Mucosa of stomach (tissue), 1 donor: ENCODE results near the gene SULT6B1.

Source experiments
- H3K27me3 ChIP-seq: one replicate; pipeline ENCODE4 v1.7.0; 2013; ENCODE audit warnings: mild to moderate bottlenecking, low read length; ENCODE audit not compliant: control insufficient read depth, insufficient read depth
- H3K36me3 ChIP-seq: one replicate; pipeline ENCODE4 v1.7.0; 2013; ENCODE audit warnings: low read length; ENCODE audit not compliant: control insufficient read depth, insufficient read depth
- H3K4me1 ChIP-seq: one replicate; pipeline ENCODE4 v1.7.0; 2013; ENCODE audit warnings: mild to moderate bottlenecking, low read length; ENCODE audit not compliant: control insufficient read depth, insufficient read depth
- H3K4me3 ChIP-seq: one replicate; pipeline ENCODE4 v1.7.0; 2013; ENCODE audit warnings: low read length
- H3K9ac ChIP-seq: one replicate; pipeline ENCODE4 v1.7.0; 2013; ENCODE audit warnings: mild to moderate bottlenecking, low read length, moderate library complexity
- H3K9me3 ChIP-seq: one replicate; pipeline ENCODE4 v1.7.0; 2013; ENCODE audit warnings: mild to moderate bottlenecking, low read length, moderate library complexity; ENCODE audit not compliant: control insufficient read depth
- donor health status: Pancreatic carcinoma.

The SULT6B1 gene

GRCh38 chr2:37191253-37191652, 2.8 kb upstream of the SULT6B1 start:
- Histone ChIP-seq H3K9ac (no peak overlapping the region), H3K9me3 (no peaks in the 10 kb centered on the region), H3K4me1 (no peaks in the 10 kb centered on the region), H3K36me3 (no peaks in the 10 kb centered on the region), H3K4me3 (no peak overlapping the region), H3K27me3 (no peaks in the 10 kb centered on the region)

- no peak overlapping the region for H3K9ac ChIP-seq
Measured at GRCh38 chr2:37190290-37190689, 1.8 kb upstream of the SULT6B1 start.

GRCh38 chr2:37189452-37190153, 1.1 kb upstream of the SULT6B1 start:
- Histone ChIP-seq H3K4me3 (no peak overlapping the region), H3K27me3 (no peaks in the 10 kb centered on the region), H3K9me3 (no peaks in the 10 kb centered on the region), H3K9ac (no peak overlapping the region), H3K4me1 (no peaks in the 10 kb centered on the region), H3K36me3 (no peaks in the 10 kb centered on the region)

More at GRCh38 chr2:37190290-37190689, 1.8 kb upstream of the SULT6B1 start:
- Histone ChIP-seq H3K4me3 (no peak overlapping the region), H3K4me1 (no peaks in the 10 kb centered on the region), H3K27me3 (no peaks in the 10 kb centered on the region), H3K9me3 (no peaks in the 10 kb centered on the region), H3K36me3 (no peaks in the 10 kb centered on the region)

GRCh38 chr2:37181726-37182684, 6.5 kb downstream of the SULT6B1 start:
- no peak overlapping the region for H3K9ac ChIP-seq
- H3K36me3 ChIP-seq: no peaks in the 10 kb centered on the region
- H3K4me3 ChIP-seq: no peak overlapping the region
- no peaks in the 10 kb centered on the region for H3K9me3 ChIP-seq
- H3K4me1 ChIP-seq: no peaks in the 10 kb centered on the region
- H3K27me3 ChIP-seq: no peaks in the 10 kb centered on the region

- Histone ChIP-seq H3K9ac (no peak overlapping the region), H3K27me3 (no peaks in the 10 kb centered on the region), H3K4me1 (no peaks in the 10 kb centered on the region), H3K4me3 (no peak overlapping the region), H3K36me3 (no peaks in the 10 kb centered on the region), H3K9me3 (no peaks in the 10 kb centered on the region)
Measured at GRCh38 chr2:37180640-37181039, 7.8 kb downstream of the SULT6B1 start.

- no peak overlapping the region for H3K9ac ChIP-seq
- no peaks in the 10 kb centered on the region for H3K27me3 ChIP-seq
- no peaks in the 10 kb centered on the region for H3K4me1 ChIP-seq
- no peaks in the 10 kb centered on the region for H3K9me3 ChIP-seq
- H3K4me3 ChIP-seq: no peak overlapping the region
- no peaks in the 10 kb centered on the region for H3K36me3 ChIP-seq
Measured at GRCh38 chr2:37180006-37180639, 8.3 kb downstream of the SULT6B1 start.

GRCh38 chr2:37173741-37174140, 14.7 kb downstream of the SULT6B1 start:
- Histone ChIP-seq H3K9ac (no peak overlapping the region), H3K36me3 (no peaks in the 10 kb centered on the region), H3K27me3 (no peaks in the 10 kb centered on the region), H3K4me3 (no peak overlapping the region), H3K9me3 (no peaks in the 10 kb centered on the region), H3K4me1 (no peaks in the 10 kb centered on the region)

DNA sequence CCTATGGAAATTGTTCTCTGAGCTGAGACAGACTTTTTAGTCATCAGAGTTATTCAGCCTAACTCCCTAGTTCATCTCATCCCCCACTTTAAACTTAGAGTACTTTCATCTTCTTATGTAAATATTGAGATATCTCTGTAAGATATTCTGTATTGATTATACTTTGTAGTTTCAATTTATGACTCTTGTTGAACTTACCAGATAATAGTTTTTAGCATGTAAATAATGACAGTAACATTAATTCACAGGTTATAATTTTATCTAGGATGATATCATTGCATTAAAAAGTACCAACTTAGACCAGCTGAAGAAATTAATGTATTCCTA, 16.9 kb downstream of the SULT6B1 start:
- no peaks in the 10 kb centered on the region for H3K9me3 ChIP-seq
- H3K36me3 ChIP-seq: no peaks in the 10 kb centered on the region
- no peak overlapping the region for H3K4me3 ChIP-seq
- no peak overlapping the region for H3K9ac ChIP-seq
- peaks cover 5% of the 10 kb centered on the region for H3K4me1 ChIP-seq
- no peaks in the 10 kb centered on the region for H3K27me3 ChIP-seq

GRCh38 chr2:37168217-37168981, 20.1 kb downstream of the SULT6B1 start:
- H3K27me3 ChIP-seq: no peaks in the 10 kb centered on the region

GRCh38 chr2:37167636-37168180, 20.8 kb downstream of the SULT6B1 start:
- Histone ChIP-seq H3K4me1 (peaks cover 5% of the 10 kb centered on the region), H3K4me3 (no peak overlapping the region), H3K27me3 (no peaks in the 10 kb centered on the region), H3K9ac (peak overlapping the region; percentile 58), H3K36me3 (no peaks in the 10 kb centered on the region), H3K9me3 (no peaks in the 10 kb centered on the region)

More at GRCh38 chr2:37168217-37168981, 20.1 kb downstream of the SULT6B1 start:
- no peaks in the 10 kb centered on the region for H3K9me3 ChIP-seq
- no peaks in the 10 kb centered on the region for H3K36me3 ChIP-seq
- peak overlapping the region; percentile 58 for H3K9ac ChIP-seq
- H3K4me1 ChIP-seq: peaks cover 5% of the 10 kb centered on the region
- no peak overlapping the region for H3K4me3 ChIP-seq

DNA sequence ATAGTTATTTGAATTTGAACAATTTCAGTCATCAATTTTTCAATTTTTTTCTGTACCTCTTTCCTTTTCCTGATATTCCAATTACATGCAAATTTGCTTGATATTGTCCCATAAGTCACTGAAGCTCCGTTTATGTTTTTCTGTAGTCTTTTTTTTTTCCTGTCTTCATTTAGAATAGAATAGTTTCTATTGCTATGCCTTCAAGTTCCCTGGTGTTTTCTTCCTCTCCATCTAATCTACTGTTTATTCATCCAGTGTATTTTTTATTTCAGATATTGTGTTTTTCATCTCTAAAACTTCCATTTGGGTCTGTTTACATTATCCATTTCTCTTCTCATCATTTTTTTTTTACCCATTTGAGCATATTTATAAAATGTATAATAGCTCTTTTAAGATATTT, 23.7 kb downstream of the SULT6B1 start:
- Histone ChIP-seq H3K36me3 (no peaks in the 10 kb centered on the region), H3K9me3 (no peaks in the 10 kb centered on the region), H3K4me1 (peaks cover 5% of the 10 kb centered on the region), H3K27me3 (no peaks in the 10 kb centered on the region), H3K4me3 (no peak overlapping the region), H3K9ac (no peak overlapping the region)
